ENCODE measurements around the gene NFIB. TPM values are rescaled to one million over a fixed set of nuclear protein-coding genes. Genes with fewer than 3 reads are reported as not detected.

NFIB gene
- total RNA-seq, 4 donors from 2014 or later = 61.0 to 68.3 (median 65.4) TPM

DNA sequence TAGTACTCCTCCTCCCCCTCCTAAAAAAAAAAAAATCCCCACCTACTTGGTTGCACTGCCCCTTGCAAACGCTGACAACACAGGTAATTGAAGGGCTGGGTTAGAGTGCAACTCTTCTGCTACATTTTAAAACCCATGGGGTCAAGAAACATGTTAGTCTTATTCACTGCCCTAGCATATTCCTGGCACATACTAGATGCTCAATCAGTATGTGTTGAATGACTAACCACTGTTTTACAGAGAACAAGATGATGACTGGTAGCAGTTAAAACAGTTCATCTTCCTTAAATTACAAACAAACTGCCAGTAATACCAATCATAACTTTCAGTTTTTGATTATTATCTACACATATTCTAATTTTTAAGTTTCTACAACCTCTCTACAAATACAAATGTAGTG, 124.4 kb downstream of the NFIB start:
- Histone ChIP-seq H3K27me3 (no peaks in the 10 kb centered on the region), H3K36me3 (no peaks in the 10 kb centered on the region), H3K9me3 (no peaks in the 10 kb centered on the region), H3K4me1 (peaks cover 0 to 44% (median 8%) of the 10 kb centered on the region in 3 donors), H3K27ac (no peak overlapping the region), H3K4me3 (no peak overlapping the region)
- WGBS, 2 donors (ENCODE audit: low coverage in 1 of 2) = 71 to 79% methylated on average over 1 of the region's 1 CpG
- ATAC-seq = no peak
- TF ChIP-seq, protein P1, sequence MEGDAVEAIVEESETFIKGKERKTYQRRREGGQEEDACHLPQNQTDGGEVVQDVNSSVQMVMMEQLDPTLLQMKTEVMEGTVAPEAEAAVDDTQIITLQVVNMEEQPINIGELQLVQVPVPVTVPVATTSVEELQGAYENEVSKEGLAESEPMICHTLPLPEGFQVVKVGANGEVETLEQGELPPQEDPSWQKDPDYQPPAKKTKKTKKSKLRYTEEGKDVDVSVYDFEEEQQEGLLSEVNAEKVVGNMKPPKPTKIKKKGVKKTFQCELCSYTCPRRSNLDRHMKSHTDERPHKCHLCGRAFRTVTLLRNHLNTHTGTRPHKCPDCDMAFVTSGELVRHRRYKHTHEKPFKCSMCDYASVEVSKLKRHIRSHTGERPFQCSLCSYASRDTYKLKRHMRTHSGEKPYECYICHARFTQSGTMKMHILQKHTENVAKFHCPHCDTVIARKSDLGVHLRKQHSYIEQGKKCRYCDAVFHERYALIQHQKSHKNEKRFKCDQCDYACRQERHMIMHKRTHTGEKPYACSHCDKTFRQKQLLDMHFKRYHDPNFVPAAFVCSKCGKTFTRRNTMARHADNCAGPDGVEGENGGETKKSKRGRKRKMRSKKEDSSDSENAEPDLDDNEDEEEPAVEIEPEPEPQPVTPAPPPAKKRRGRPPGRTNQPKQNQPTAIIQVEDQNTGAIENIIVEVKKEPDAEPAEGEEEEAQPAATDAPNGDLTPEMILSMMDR (IDR thresholded peaks at IDR 0.05) = no peak
- TF ChIP-seq POLR2AphosphoS5 (IDR thresholded peaks at IDR 0.05) (no peak), EP300 (IDR thresholded peaks at IDR 0.05) (no peak), POLR2A (IDR thresholded peaks at IDR 0.05) (no peak)

DNA sequence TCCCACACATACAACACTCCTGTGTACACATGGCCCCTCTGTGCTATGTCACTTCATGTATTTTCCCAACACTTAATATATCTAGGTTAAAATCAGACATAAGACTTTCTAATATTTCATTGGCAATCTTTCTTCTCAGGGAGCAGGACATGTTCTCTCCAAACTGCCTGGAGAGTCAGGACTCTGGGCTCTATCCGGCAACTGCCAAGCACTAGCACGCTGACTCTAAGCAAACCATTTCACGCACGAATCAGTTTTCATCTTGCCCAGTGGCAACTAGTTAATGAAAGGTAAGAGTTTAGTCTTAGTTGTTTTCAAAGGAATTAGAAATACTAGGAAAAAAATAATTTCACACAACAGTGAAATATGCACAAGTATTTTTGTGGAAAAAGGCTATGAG, 124.8 kb downstream of the NFIB start:
- Histone ChIP-seq H3K36me3 (no peaks in the 10 kb centered on the region), H3K27ac (no peak overlapping the region), H3K27me3 (no peaks in the 10 kb centered on the region), H3K4me3 (no peak overlapping the region), H3K9me3 (no peaks in the 10 kb centered on the region), H3K4me1 (peaks cover 0 to 42% (median 8%) of the 10 kb centered on the region in 3 donors)
- WGBS, 2 donors (ENCODE audit: low coverage in 1 of 2) = 86 to 91% methylated on average over 4 of the region's 4 CpGs
- ATAC-seq = no peak
- TF ChIP-seq EP300 (IDR thresholded peaks at IDR 0.05) (no peak), POLR2AphosphoS5 (IDR thresholded peaks at IDR 0.05) (no peak), POLR2A (IDR thresholded peaks at IDR 0.05) (no peak)
- TF ChIP-seq, protein P1 (IDR thresholded peaks at IDR 0.05) = no peak

DNA sequence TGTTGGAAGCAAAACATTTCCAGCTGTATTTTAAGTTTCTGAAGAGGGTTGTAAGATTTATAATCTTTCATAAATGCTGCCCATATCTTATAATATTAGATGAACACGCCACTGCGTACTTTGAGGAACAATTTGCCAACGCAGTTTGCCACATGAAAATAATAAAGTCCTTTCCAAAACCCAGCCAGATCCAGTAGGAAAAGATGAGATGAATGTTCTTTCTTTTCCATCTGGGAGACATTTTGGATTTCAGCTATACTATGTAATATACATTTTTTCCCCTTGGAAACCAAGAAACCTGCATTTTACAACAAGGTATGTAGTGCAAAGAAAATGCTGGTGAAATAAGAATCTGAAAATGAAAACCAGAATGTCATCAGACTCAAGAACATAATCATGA, 125.4 kb downstream of the NFIB start:
- H3K4me1 ChIP-seq = peaks cover 0 to 37% (median 8%) of the 10 kb centered on the region in 3 donors
- no peak for ATAC-seq
- H3K9me3 ChIP-seq = no peaks in the 10 kb centered on the region
- H3K27ac ChIP-seq = no peak overlapping the region
- TF ChIP-seq EP300 (IDR thresholded peaks at IDR 0.05) = no peak
- TF ChIP-seq, protein P1 (IDR thresholded peaks at IDR 0.05) = no peak
- no peak for TF ChIP-seq POLR2A (IDR thresholded peaks at IDR 0.05)
- TF ChIP-seq POLR2AphosphoS5 (IDR thresholded peaks at IDR 0.05) = no peak
- 83% methylated on average over 2 to 3 of the region's 3 CpGs for WGBS, 2 donors (ENCODE audit: low coverage in 1 of 2)
- no peaks in the 10 kb centered on the region for H3K36me3 ChIP-seq
- no peak overlapping the region for H3K4me3 ChIP-seq
- no peaks in the 10 kb centered on the region for H3K27me3 ChIP-seq

DNA sequence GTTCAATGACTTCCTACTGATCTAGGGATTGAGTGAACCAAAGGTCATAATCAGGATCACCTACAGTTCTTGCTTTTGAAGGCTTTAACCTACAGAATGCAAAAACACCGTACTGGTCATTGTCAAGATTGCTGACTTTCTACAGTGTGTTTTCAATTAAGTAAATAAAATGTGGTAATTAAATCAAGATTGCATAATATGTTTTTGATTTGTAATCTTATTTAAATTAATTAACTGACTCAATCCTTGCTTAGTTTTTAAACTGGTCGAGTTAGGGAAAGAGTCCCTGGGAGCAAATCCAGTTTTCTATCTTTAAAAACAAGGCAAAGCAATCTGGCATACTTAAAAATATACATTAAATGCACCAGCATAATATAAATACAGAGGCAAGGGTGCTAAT, 125.9 kb downstream of the NFIB start:
- TF ChIP-seq POLR2AphosphoS5 (IDR thresholded peaks at IDR 0.05) (no peak), POLR2A (IDR thresholded peaks at IDR 0.05) (no peak)
- TF ChIP-seq, protein P1 (IDR thresholded peaks at IDR 0.05) = no peak

DNA sequence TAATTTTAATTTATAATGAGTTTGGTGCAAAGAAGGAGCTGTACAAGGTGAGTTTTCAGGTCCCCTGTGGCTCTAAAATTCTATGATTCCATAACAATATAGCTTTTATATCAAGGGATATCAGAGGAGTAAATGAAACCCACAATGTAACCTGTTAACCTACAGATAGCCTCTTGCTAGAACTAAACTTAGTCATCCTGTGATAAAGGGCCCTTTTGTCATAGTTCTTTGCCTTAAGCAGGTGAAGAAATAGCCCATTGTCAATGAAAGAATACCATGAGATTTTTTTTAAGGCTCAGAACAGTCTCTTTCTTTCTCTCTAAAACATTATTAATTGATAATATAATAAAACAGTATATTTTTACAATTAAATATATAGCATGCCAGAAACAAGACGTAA, 127.8 kb downstream of the NFIB start:
- no peak for ATAC-seq
- H3K36me3 ChIP-seq = no peaks in the 10 kb centered on the region
- H3K27me3 ChIP-seq = no peaks in the 10 kb centered on the region
- TF ChIP-seq, protein P1 (IDR thresholded peaks at IDR 0.05) = no peak
- TF ChIP-seq POLR2AphosphoS5 (IDR thresholded peaks at IDR 0.05) (no peak), POLR2A (IDR thresholded peaks at IDR 0.05) (no peak), EP300 (IDR thresholded peaks at IDR 0.05) (no peak)
- no peaks in the 10 kb centered on the region for H3K9me3 ChIP-seq
- H3K4me1 ChIP-seq = peaks cover 6 to 33% (median 11%) of the 10 kb centered on the region in 3 donors
- no peak overlapping the region for H3K4me3 ChIP-seq
- H3K27ac ChIP-seq = no peak overlapping the region
- 77 to 94% methylated on average over 1 of the region's 1 CpG for WGBS, 2 donors (ENCODE audit: low coverage in 1 of 2)

More for the DNA sequence above, 125.9 kb downstream of the NFIB start:
- no peak overlapping the region for H3K27ac ChIP-seq
- 73% methylated on average over 2 of the region's 2 CpGs for WGBS, 2 donors (ENCODE audit: low coverage in 1 of 2)
- no peak overlapping the region for H3K4me3 ChIP-seq
- H3K36me3 ChIP-seq = no peaks in the 10 kb centered on the region
- H3K9me3 ChIP-seq = no peaks in the 10 kb centered on the region
- no peaks in the 10 kb centered on the region for H3K27me3 ChIP-seq
- ATAC-seq = no peak
- H3K4me1 ChIP-seq = peaks cover 0 to 32% (median 8%) of the 10 kb centered on the region in 3 donors

Measured in gastroesophageal sphincter (tissue), 4 donors.